H9 (cell line): ENCODE data around the gene DMD. TPM values are rescaled to one million over a fixed set of nuclear protein-coding genes. Genes with fewer than 3 reads are reported as not detected.

Experiments used
- DNase-seq: peaks from one replicate; pipeline ENCODE4 v3.0.0-alpha.2; 2017
- H2AFZ ChIP-seq: one replicate; pipeline ENCODE4 v1.6.1; 2013; ENCODE audit warnings: mild to moderate bottlenecking, low read length, control low read depth, moderate library complexity
- H2AK5ac ChIP-seq: 2 replicates; pipeline ENCODE4 v1.6.1; 2013; ENCODE audit warnings: low read length, control low read depth, mixed read lengths; ENCODE audit not compliant: insufficient read length
- H2BK120ac ChIP-seq: one replicate; pipeline ENCODE4 v1.6.1; 2013; ENCODE audit warnings: low read depth, mild to moderate bottlenecking, low read length, control low read depth, inconsistent platforms; ENCODE audit not compliant: poor library complexity, severe bottlenecking
- H2BK12ac ChIP-seq: 2 replicates; pipeline ENCODE4 v1.6.1; 2013; ENCODE audit warnings: low read length, control low read depth, mixed read lengths, low read depth; ENCODE audit not compliant: insufficient read length
- H2BK15ac ChIP-seq: 2 replicates; pipeline ENCODE4 v1.6.1; 2013; ENCODE audit warnings: low read depth, low read length, control low read depth
- H2BK20ac ChIP-seq: one replicate; pipeline ENCODE4 v1.6.1; 2013; ENCODE audit warnings: low read depth, mild to moderate bottlenecking, low read length, control low read depth, inconsistent platforms; ENCODE audit not compliant: poor library complexity, severe bottlenecking
- H2BK5ac ChIP-seq: 2 replicates; pipeline ENCODE4 v1.6.1; 2013; ENCODE audit warnings: low read length, control low read depth, mixed read lengths; ENCODE audit not compliant: insufficient read length
- H3K14ac ChIP-seq: 2 replicates; pipeline ENCODE4 v1.6.1; 2013; ENCODE audit warnings: low read length, control low read depth; ENCODE audit not compliant: insufficient read depth
- H3K18ac ChIP-seq: 2 replicates; pipeline ENCODE4 v1.6.1; 2013; ENCODE audit warnings: low read depth, mild to moderate bottlenecking, mixed read lengths, low read length, control low read depth; ENCODE audit not compliant: insufficient read length
- H3K23ac ChIP-seq: 2 replicates; pipeline ENCODE4 v1.6.1; 2013; ENCODE audit warnings: low read length, control low read depth, mixed read lengths, low read depth; ENCODE audit not compliant: insufficient read length
- H3K23me2 ChIP-seq: 2 replicates; pipeline ENCODE4 v1.6.1; 2013; ENCODE audit warnings: low read depth, mild to moderate bottlenecking, mixed read lengths, low read length, control low read depth; ENCODE audit not compliant: insufficient read length, poor library complexity, severe bottlenecking
- H3K27ac ChIP-seq: 2 replicates; pipeline ENCODE4 v1.5.1; 2013; ENCODE audit warnings: low read length, control low read depth, mixed read lengths, low read depth; ENCODE audit not compliant: insufficient read length
- H3K27me3 ChIP-seq: 2 replicates; pipeline ENCODE4 v1.6.1; 2013; ENCODE audit warnings: low read length, control low read depth, inconsistent platforms; ENCODE audit not compliant: insufficient read depth
- H3K4ac ChIP-seq: 2 replicates; pipeline ENCODE4 v1.6.1; 2013; ENCODE audit warnings: low read depth, mild to moderate bottlenecking, control low read depth, inconsistent platforms, low read length, moderate library complexity
- H3K4me1 ChIP-seq: 2 replicates; pipeline ENCODE4 v1.6.1; 2013; ENCODE audit warnings: low read length, control low read depth, inconsistent platforms; ENCODE audit not compliant: insufficient read depth
- H3K4me2 ChIP-seq: 2 replicates; pipeline ENCODE4 v1.6.1; 2013; ENCODE audit warnings: low read length, control low read depth, mixed read lengths; ENCODE audit not compliant: insufficient read length, insufficient read depth
- H3K56ac ChIP-seq: 2 replicates; pipeline ENCODE4 v1.6.1; 2013; ENCODE audit warnings: low read depth, mild to moderate bottlenecking, mixed read lengths, low read length, control low read depth; ENCODE audit not compliant: insufficient read length
- H3K79me1 ChIP-seq: 2 replicates; pipeline ENCODE4 v1.6.1; 2013; ENCODE audit warnings: low read depth, mild to moderate bottlenecking, moderate library complexity, low read length, control low read depth, inconsistent platforms; ENCODE audit not compliant: insufficient read depth, poor library complexity, severe bottlenecking
- H3K79me2 ChIP-seq: 2 replicates; pipeline ENCODE4 v1.6.1; 2013; ENCODE audit warnings: low read length, control low read depth, inconsistent platforms; ENCODE audit not compliant: insufficient read depth
- H3K9ac ChIP-seq: 2 replicates; pipeline ENCODE4 v1.6.1; 2013; ENCODE audit warnings: low read length, control low read depth, mixed read lengths; ENCODE audit not compliant: insufficient read length; ENCODE audit errors: extremely low read depth
- H3K9me3 ChIP-seq: one replicate; pipeline ENCODE4 v1.6.1; 2013; ENCODE audit warnings: low read depth, low read length, inconsistent platforms; ENCODE audit not compliant: control insufficient read depth
- H3T11ph ChIP-seq: one replicate; pipeline ENCODE4 v1.6.1; 2013; ENCODE audit warnings: mild to moderate bottlenecking, low read length, control low read depth, inconsistent platforms
- H4K20me1 ChIP-seq: one replicate; pipeline ENCODE4 v1.6.1; 2013; ENCODE audit not compliant: control insufficient read depth, insufficient read length, insufficient read depth
- H4K5ac ChIP-seq: 2 replicates; pipeline ENCODE4 v1.6.1; 2013; ENCODE audit warnings: low read depth, mild to moderate bottlenecking, mixed read lengths, low read length, control low read depth; ENCODE audit not compliant: insufficient read length
- H4K8ac ChIP-seq: replicated peaks from 2 replicates; pipeline ENCODE4 v1.6.1; 2013; ENCODE audit warnings: low read length, control low read depth, mixed read lengths, low read depth; ENCODE audit not compliant: insufficient read length
- H4K91ac ChIP-seq: 2 replicates; pipeline ENCODE4 v1.6.1; 2013; ENCODE audit warnings: low read depth, mild to moderate bottlenecking, moderate library complexity, mixed read lengths, low read length, control low read depth; ENCODE audit not compliant: insufficient read length
- H3K27ac Mint-ChIP-seq, 3 experiments: 2 replicates in 2 of 3; 3 replicates in 1 of 3; pipeline ENCODE4 v1.8.0; 2020 to 2021; ENCODE audit warnings: mixed read lengths in 3 of 3, mild to moderate bottlenecking in 1 of 3, moderate library complexity in 1 of 3
- H3K27me3 Mint-ChIP-seq: 2 replicates; pipeline ENCODE4 v1.8.0; 2021; ENCODE audit warnings: low read depth, mild to moderate bottlenecking, moderate library complexity, mixed read lengths
- H3K36me3 Mint-ChIP-seq, 3 experiments: 2 replicates in 2 of 3; 3 replicates in 1 of 3; pipeline ENCODE4 v1.8.0; 2020 to 2021; ENCODE audit warnings: low read depth in 3 of 3, mixed read lengths in 3 of 3; ENCODE audit not compliant: insufficient read depth in 1 of 3
- H3K4me1 Mint-ChIP-seq, 2 experiments: 2 replicates each; pipeline ENCODE4 v1.8.0; 2020; ENCODE audit warnings: mixed read lengths in 2 of 2
- H3K4me3 Mint-ChIP-seq, 2 experiments: 2 replicates in 1 of 2; 3 replicates in 1 of 2; pipeline ENCODE4 v1.8.0; 2020 to 2021; ENCODE audit warnings: mild to moderate bottlenecking in 2 of 2, mixed read lengths in 2 of 2, moderate library complexity in 1 of 2
- H3K9me3 Mint-ChIP-seq, 2 experiments: 2 replicates in 1 of 2; 3 replicates in 1 of 2; pipeline ENCODE4 v1.8.0; 2020; ENCODE audit warnings: mild to moderate bottlenecking in 2 of 2, mixed read lengths in 2 of 2, moderate library complexity in 1 of 2
- CTCF ChIP-seq: fragments of 200-600 bp; sonication (generic); conservative IDR thresholded peaks from 3 replicates; pipeline ENCODE4 v1.8.0; 2021; ENCODE audit warnings: antibody characterized with exemption, mild to moderate bottlenecking
- WGBS: extraction: QIAGEN DNeasy Blood & Tissue Kit; methylation state at CpG from one replicate; pipeline ENCODE4 v1.1.7; 2013; ENCODE audit warnings: missing lambda C conversion rate, low lambda C conversion rate, mixed read lengths; ENCODE audit not compliant: insufficient read length; ENCODE audit errors: extremely low coverage; 5-methylcytosine and 5-hydroxymethylcytosine counted together
- total RNA-seq: library from RNA; stranded (reverse); gene quantifications from 2 replicates; pipeline ENCODE4 v1.2.1, GENCODE V29; 2021

Gene DMD
- total RNA-seq, 1 experiment from 2014 or later = 3.8 TPM

GRCh38 chrX:32041181-32041580, 1170.2 kb downstream of the DMD start:
- Histone ChIP-seq H4K20me1 (no peaks in the 10 kb centered on the region), H4K8ac (no peak overlapping the region), H3K18ac (no peak overlapping the region), H3K79me1 (no peaks in the 10 kb centered on the region), H3K9ac (no peak overlapping the region), H2BK20ac (no peak overlapping the region), H3K4me2 (no peak overlapping the region), H2AK5ac (no peak overlapping the region), H3K27ac (no peak overlapping the region), H2BK5ac (no peak overlapping the region), H2BK120ac (no peak overlapping the region), H3K23ac (no peak overlapping the region), H3K79me2 (no peaks in the 10 kb centered on the region), H2AFZ (no peak overlapping the region), H2BK15ac (no peak overlapping the region), H3K14ac (no peak overlapping the region), H3K4me1 (no peaks in the 10 kb centered on the region), H3K27me3 (no peaks in the 10 kb centered on the region), H3T11ph (no peak overlapping the region), H3K4ac (no peak overlapping the region), H3K23me2 (no peaks in the 10 kb centered on the region), H3K56ac (no peak overlapping the region), H2BK12ac (no peak overlapping the region), H4K5ac (no peak overlapping the region), H4K91ac (no peak overlapping the region), H3K9me3 (no peaks in the 10 kb centered on the region)
- Mint-ChIP-seq H3K4me1 (no peaks in the 10 kb centered on the region), H3K4me3 (no peak overlapping the region), H3K27ac (no peak overlapping the region), H3K27me3 (no peaks in the 10 kb centered on the region; the same call in 1 of the 2 replicates), H3K9me3 (peaks cover 52 to 55% of the 10 kb centered on the region in 2 experiments), H3K36me3 (no peaks in the 10 kb centered on the region; a peak in 2 of 7 replicates)
- no peak for TF ChIP-seq CTCF
- DNase-seq = no peak
- WGBS = no CpG with 5 or more reads among the region's 4 CpGs
